Pulmonary artery endothelial cell (primary cell): ENCODE measurements around the gene SPAG16. TPM values are rescaled to one million over a fixed set of nuclear protein-coding genes. Genes with fewer than 3 reads are reported as not detected.

ENCODE experiments used
- DNase-seq: peaks from one replicate; pipeline ENCODE4 v3.0.0-alpha.2; 2011; ENCODE audit warnings: low read depth, low spot score
- total RNA-seq: library from RNA; depleted of rRNA; stranded (reverse); fragments of >200 nt; gene quantifications from 2 replicates; pipeline ENCODE4 v1.2.3, GENCODE V29; 2014

SPAG16 gene
- total RNA-seq, 1 donor from 2014 or later, result 11.2 TPM

GRCh38 chr2:214069254-214069653 is 785.0 kb downstream of the SPAG16 start:
- DNase-seq, result peak; percentile 24

- DNase-seq, result no peak
These were observed 791.2 kb downstream of the SPAG16 start for GRCh38 chr2:214075456-214075855.

- no peak for DNase-seq
These were observed 792.3 kb downstream of the SPAG16 start for GRCh38 chr2:214076527-214076926.

- DNase-seq, result no peak
These were observed 793.5 kb downstream of the SPAG16 start for GRCh38 chr2:214077727-214078126.

- DNase-seq, result no peak
These were observed 794.8 kb downstream of the SPAG16 start for GRCh38 chr2:214079032-214079431.

- no peak for DNase-seq
These were observed 804.3 kb downstream of the SPAG16 start for GRCh38 chr2:214088536-214088935.

GRCh38 chr2:214096208-214096715 is 812.0 kb downstream of the SPAG16 start:
- no peak for DNase-seq

GRCh38 chr2:214098811-214099210 is 814.5 kb downstream of the SPAG16 start:
- DNase-seq, result no peak

- no peak for DNase-seq
These were observed 816.2 kb downstream of the SPAG16 start for GRCh38 chr2:214100488-214100887.

GRCh38 chr2:214103276-214104001 is 819.2 kb downstream of the SPAG16 start:
- DNase-seq, result no peak

GRCh38 chr2:214104219-214104618 is 820.0 kb downstream of the SPAG16 start:
- DNase-seq, result no peak

GRCh38 chr2:214104967-214105366 is 820.7 kb downstream of the SPAG16 start:
- no peak for DNase-seq

GRCh38 chr2:214107726-214108125 is 823.5 kb downstream of the SPAG16 start:
- DNase-seq, result no peak

GRCh38 chr2:214108598-214108997 is 824.3 kb downstream of the SPAG16 start:
- no peak for DNase-seq

- no peak for DNase-seq
These were observed 832.8 kb downstream of the SPAG16 start for GRCh38 chr2:214117054-214117453.

GRCh38 chr2:214126135-214126534 is 841.9 kb downstream of the SPAG16 start:
- no peak for DNase-seq

GRCh38 chr2:214127170-214127569 is 842.9 kb downstream of the SPAG16 start:
- DNase-seq, result no peak

- DNase-seq, result no peak
These were observed 843.3 kb downstream of the SPAG16 start for GRCh38 chr2:214127571-214127970.

- no peak for DNase-seq
These were observed 843.8 kb downstream of the SPAG16 start for GRCh38 chr2:214128040-214128439.

GRCh38 chr2:214130114-214130513 is 845.9 kb downstream of the SPAG16 start:
- no peak for DNase-seq

- DNase-seq, result no peak
These were observed 851.7 kb downstream of the SPAG16 start for GRCh38 chr2:214135966-214136365.

- no peak for DNase-seq
These were observed 854.5 kb downstream of the SPAG16 start for GRCh38 chr2:214138779-214139178.

- no peak for DNase-seq
These were observed 855.5 kb downstream of the SPAG16 start for GRCh38 chr2:214139630-214140284.
